Mucosa of rectum (tissue), 2 donors: Measurements from ENCODE around the gene USE1.

Experiments
- H3K27ac ChIP-seq, 2 donors: one replicate each; pipeline ENCODE4 v1.7.0; 2013; ENCODE audit warnings: inconsistent platforms in 2 of 2, low read depth in 2 of 2, low read length in 2 of 2
- H3K27me3 ChIP-seq, 2 donors: one replicate each; pipeline ENCODE4 v1.7.0; 2013; ENCODE audit warnings: low read length in 2 of 2; ENCODE audit not compliant: control insufficient read depth in 2 of 2, insufficient read depth in 2 of 2
- H3K36me3 ChIP-seq, 2 donors: one replicate each; pipeline ENCODE4 v1.7.0; 2013; ENCODE audit warnings: low read length in 2 of 2; ENCODE audit not compliant: control insufficient read depth in 2 of 2, insufficient read depth in 2 of 2
- H3K4me1 ChIP-seq, 2 donors: one replicate each; pipeline ENCODE4 v1.7.0; 2013; ENCODE audit warnings: low read length in 2 of 2, mild to moderate bottlenecking in 1 of 2; ENCODE audit not compliant: control insufficient read depth in 2 of 2, insufficient read depth in 2 of 2
- H3K4me3 ChIP-seq, 2 donors: one replicate each; pipeline ENCODE4 v1.7.0; 2013; ENCODE audit warnings: low read length in 2 of 2
- H3K9ac ChIP-seq, 2 donors: one replicate each; pipeline ENCODE4 v1.7.0; 2013; ENCODE audit warnings: low read length in 2 of 2, low read depth in 1 of 2, mild to moderate bottlenecking in 1 of 2
- H3K9me3 ChIP-seq, 2 donors: one replicate each; pipeline ENCODE4 v1.7.0; 2013; ENCODE audit warnings: low read length in 2 of 2; ENCODE audit not compliant: control insufficient read depth in 2 of 2
- donor health status: healthy.
- donor health status: Normal muscosa, but diverticular disease.

USE1 gene

GRCh38 chr19:17215127-17215971, at the start of gene USE1:
Gene USE1 (plus strand): TSS chr19:17215357. CDS start chr19:17215406, 49 bp downstream.
- peaks cover 15 to 33% of the 10 kb centered on the region in 2 donors for H3K36me3 ChIP-seq
- peak within 1 kb of the TSS; percentile 82 to 95 for H3K4me3 ChIP-seq
- H3K4me1 ChIP-seq: peaks cover 11 to 13% of the 10 kb centered on the region in 2 donors
- H3K9ac ChIP-seq: peak within 1 kb of the TSS; percentile 84 to 88
- H3K9me3 ChIP-seq: no peaks in the 10 kb centered on the region
- peak within 1 kb of the TSS; percentile 89 to 92 for H3K27ac ChIP-seq
- no peaks in the 10 kb centered on the region for H3K27me3 ChIP-seq

- Histone ChIP-seq H3K27me3 (no peaks in the 10 kb centered on the region), H3K9me3 (no peaks in the 10 kb centered on the region), H3K27ac (no peak overlapping the region), H3K4me3 (no peak overlapping the region), H3K36me3 (peaks cover 42 to 72% of the 10 kb centered on the region in 2 donors), H3K9ac (no peak overlapping the region), H3K4me1 (no peaks in the 10 kb centered on the region)
Measured at GRCh38 chr19:17165715-17166114, 49.4 kb upstream of the USE1 start.

- peaks cover 49 to 65% of the 10 kb centered on the region in 2 donors for H3K36me3 ChIP-seq
- no peaks in the 10 kb centered on the region for H3K27me3 ChIP-seq
- no peak overlapping the region for H3K4me3 ChIP-seq
- H3K9ac ChIP-seq: no peak overlapping the region
- no peaks in the 10 kb centered on the region for H3K9me3 ChIP-seq
- H3K27ac ChIP-seq: no peak overlapping the region
- no peaks in the 10 kb centered on the region for H3K4me1 ChIP-seq
Measured at GRCh38 chr19:17170538-17171297, 44.4 kb upstream of the USE1 start.

- Histone ChIP-seq H3K27me3 (no peaks in the 10 kb centered on the region), H3K4me3 (no peak overlapping the region), H3K4me1 (no peaks in the 10 kb centered on the region), H3K27ac (no peak overlapping the region), H3K9me3 (no peaks in the 10 kb centered on the region), H3K9ac (no peak overlapping the region), H3K36me3 (peaks cover 47 to 65% of the 10 kb centered on the region in 2 donors)
Measured at GRCh38 chr19:17171874-17172273, 43.3 kb upstream of the USE1 start.

GRCh38 chr19:17172624-17173345, 42.4 kb upstream of the USE1 start:
- Histone ChIP-seq H3K4me3 (no peak overlapping the region), H3K27ac (no peak overlapping the region), H3K9me3 (no peaks in the 10 kb centered on the region), H3K9ac (no peak overlapping the region), H3K4me1 (no peaks in the 10 kb centered on the region), H3K36me3 (peaks cover 53 to 66% of the 10 kb centered on the region in 2 donors), H3K27me3 (no peaks in the 10 kb centered on the region)

GRCh38 chr19:17178291-17178690, 36.9 kb upstream of the USE1 start:
- Histone ChIP-seq H3K27ac (no peak overlapping the region), H3K27me3 (no peaks in the 10 kb centered on the region), H3K9me3 (no peaks in the 10 kb centered on the region), H3K4me1 (no peaks in the 10 kb centered on the region), H3K4me3 (no peak overlapping the region), H3K36me3 (peaks cover 27 to 35% of the 10 kb centered on the region in 2 donors), H3K9ac (no peak overlapping the region)

GRCh38 chr19:17180997-17181702, 34.0 kb upstream of the USE1 start:
- Histone ChIP-seq H3K4me1 (no peaks in the 10 kb centered on the region), H3K9ac (no peak overlapping the region), H3K36me3 (peaks cover 25 to 44% of the 10 kb centered on the region in 2 donors), H3K27ac (no peak overlapping the region), H3K4me3 (no peak overlapping the region), H3K27me3 (no peaks in the 10 kb centered on the region), H3K9me3 (no peaks in the 10 kb centered on the region)

- Histone ChIP-seq H3K4me1 (no peaks in the 10 kb centered on the region), H3K9me3 (no peaks in the 10 kb centered on the region), H3K27me3 (no peaks in the 10 kb centered on the region), H3K36me3 (peaks cover 25 to 43% of the 10 kb centered on the region in 2 donors), H3K27ac (no peak overlapping the region), H3K9ac (no peak overlapping the region), H3K4me3 (no peak overlapping the region)
Measured at GRCh38 chr19:17183271-17183761, 31.8 kb upstream of the USE1 start.

GRCh38 chr19:17183858-17184321, 31.3 kb upstream of the USE1 start:
- Histone ChIP-seq H3K9me3 (no peaks in the 10 kb centered on the region), H3K27me3 (no peaks in the 10 kb centered on the region), H3K36me3 (peaks cover 29 to 48% of the 10 kb centered on the region in 2 donors), H3K4me1 (no peaks in the 10 kb centered on the region), H3K9ac (no peak overlapping the region), H3K4me3 (peak overlapping the region in 1 of 2 donors; percentile 37), H3K27ac (peak overlapping the region in 1 of 2 donors; percentile 32)
